Measurements from ENCODE around the gene MSX1.

Gene MSX1

GRCh38 chr4:4847011-4847410, 12.5 kb upstream of the MSX1 start:
- H3K4me1 ChIP-seq (ENCODE audit: insufficient read depth, low read length): peaks cover 10% of the 10 kb centered on the region
- peaks cover 25% of the 10 kb centered on the region for H3K27me3 ChIP-seq (ENCODE audit: insufficient read depth, low read length)
- no peak overlapping the region for H2AFZ ChIP-seq (ENCODE audit: low read depth, low read length)
- H3K9me3 ChIP-seq (ENCODE audit: low read length): no peaks in the 10 kb centered on the region
- H3K4me3 ChIP-seq (ENCODE audit: low read length): no peak overlapping the region
- H3K36me3 ChIP-seq (ENCODE audit: insufficient read depth, low read length): no peaks in the 10 kb centered on the region

GRCh38 chr4:4848540-4848939, 10.9 kb upstream of the MSX1 start:
- Histone ChIP-seq H2AFZ (ENCODE audit: low read depth, low read length) (no peak overlapping the region), H3K27me3 (ENCODE audit: insufficient read depth, low read length) (peaks cover 35% of the 10 kb centered on the region), H3K4me3 (ENCODE audit: low read length) (no peak overlapping the region)

GRCh38 chr4:4849106-4849505, 10.4 kb upstream of the MSX1 start:
- no peak overlapping the region for H3K4me3 ChIP-seq (ENCODE audit: low read length)
- peaks cover 13% of the 10 kb centered on the region for H3K4me1 ChIP-seq (ENCODE audit: insufficient read depth, low read length)
- no peaks in the 10 kb centered on the region for H3K9me3 ChIP-seq (ENCODE audit: low read length)
- peaks cover 39% of the 10 kb centered on the region for H3K27me3 ChIP-seq (ENCODE audit: insufficient read depth, low read length)
- H2AFZ ChIP-seq (ENCODE audit: low read depth, low read length): no peak overlapping the region
- H3K36me3 ChIP-seq (ENCODE audit: insufficient read depth, low read length): no peaks in the 10 kb centered on the region

More at GRCh38 chr4:4848540-4848939, 10.9 kb upstream of the MSX1 start:
- H3K4me1 ChIP-seq (ENCODE audit: insufficient read depth, low read length): peaks cover 18% of the 10 kb centered on the region
- no peaks in the 10 kb centered on the region for H3K9me3 ChIP-seq (ENCODE audit: low read length)
- no peaks in the 10 kb centered on the region for H3K36me3 ChIP-seq (ENCODE audit: insufficient read depth, low read length)

- no peaks in the 10 kb centered on the region for H3K9me3 ChIP-seq (ENCODE audit: low read length)
- H3K36me3 ChIP-seq (ENCODE audit: insufficient read depth, low read length): no peaks in the 10 kb centered on the region
- peaks cover 9% of the 10 kb centered on the region for H3K4me1 ChIP-seq (ENCODE audit: insufficient read depth, low read length)
- no peak overlapping the region for H2AFZ ChIP-seq (ENCODE audit: low read depth, low read length)
- no peak overlapping the region for H3K4me3 ChIP-seq (ENCODE audit: low read length)
- H3K27me3 ChIP-seq (ENCODE audit: insufficient read depth, low read length): peaks cover 44% of the 10 kb centered on the region
Measured at GRCh38 chr4:4849524-4850193, 9.8 kb upstream of the MSX1 start.

GRCh38 chr4:4851081-4851480, 8.4 kb upstream of the MSX1 start:
- no peak overlapping the region for H2AFZ ChIP-seq (ENCODE audit: low read depth, low read length)
- H3K36me3 ChIP-seq (ENCODE audit: insufficient read depth, low read length): no peaks in the 10 kb centered on the region
- H3K9me3 ChIP-seq (ENCODE audit: low read length): no peaks in the 10 kb centered on the region
- no peak overlapping the region for H3K4me3 ChIP-seq (ENCODE audit: low read length)
- peaks cover 59% of the 10 kb centered on the region for H3K27me3 ChIP-seq (ENCODE audit: insufficient read depth, low read length)
- peaks cover 15% of the 10 kb centered on the region for H3K4me1 ChIP-seq (ENCODE audit: insufficient read depth, low read length)

GRCh38 chr4:4851906-4852305, 7.6 kb upstream of the MSX1 start:
- H3K27me3 ChIP-seq (ENCODE audit: insufficient read depth, low read length): peaks cover 65% of the 10 kb centered on the region
- H3K4me1 ChIP-seq (ENCODE audit: insufficient read depth, low read length): peaks cover 22% of the 10 kb centered on the region
- no peak overlapping the region for H2AFZ ChIP-seq (ENCODE audit: low read depth, low read length)
- H3K4me3 ChIP-seq (ENCODE audit: low read length): no peak overlapping the region
- no peaks in the 10 kb centered on the region for H3K36me3 ChIP-seq (ENCODE audit: insufficient read depth, low read length)
- H3K9me3 ChIP-seq (ENCODE audit: low read length): no peaks in the 10 kb centered on the region

GRCh38 chr4:4852591-4853362, 6.7 kb upstream of the MSX1 start:
- Histone ChIP-seq H3K4me3 (ENCODE audit: low read length) (peak overlapping the region; percentile 6), H3K27me3 (ENCODE audit: insufficient read depth, low read length) (peaks cover 74% of the 10 kb centered on the region), H3K9me3 (ENCODE audit: low read length) (no peaks in the 10 kb centered on the region), H3K4me1 (ENCODE audit: insufficient read depth, low read length) (peaks cover 24% of the 10 kb centered on the region), H3K36me3 (ENCODE audit: insufficient read depth, low read length) (no peaks in the 10 kb centered on the region), H2AFZ (ENCODE audit: low read depth, low read length) (no peak overlapping the region)

- Histone ChIP-seq H3K4me1 (ENCODE audit: insufficient read depth, low read length) (peaks cover 24% of the 10 kb centered on the region), H3K36me3 (ENCODE audit: insufficient read depth, low read length) (no peaks in the 10 kb centered on the region), H2AFZ (ENCODE audit: low read depth, low read length) (no peak overlapping the region), H3K4me3 (ENCODE audit: low read length) (peak overlapping the region; percentile 6), H3K9me3 (ENCODE audit: low read length) (no peaks in the 10 kb centered on the region), H3K27me3 (ENCODE audit: insufficient read depth, low read length) (peaks cover 79% of the 10 kb centered on the region)
Measured at GRCh38 chr4:4853371-4853823, 6.1 kb upstream of the MSX1 start.

- peaks cover 84% of the 10 kb centered on the region for H3K27me3 ChIP-seq (ENCODE audit: insufficient read depth, low read length)
- no peak overlapping the region for H3K4me3 ChIP-seq (ENCODE audit: low read length)
- no peaks in the 10 kb centered on the region for H3K9me3 ChIP-seq (ENCODE audit: low read length)
- no peak overlapping the region for H2AFZ ChIP-seq (ENCODE audit: low read depth, low read length)
- H3K4me1 ChIP-seq (ENCODE audit: insufficient read depth, low read length): peaks cover 24% of the 10 kb centered on the region
- no peaks in the 10 kb centered on the region for H3K36me3 ChIP-seq (ENCODE audit: insufficient read depth, low read length)
Measured at GRCh38 chr4:4853921-4854648, 5.4 kb upstream of the MSX1 start.

GRCh38 chr4:4854649-4855295, 4.7 kb upstream of the MSX1 start:
- no peaks in the 10 kb centered on the region for H3K36me3 ChIP-seq (ENCODE audit: insufficient read depth, low read length)
- peaks cover 24% of the 10 kb centered on the region for H3K4me1 ChIP-seq (ENCODE audit: insufficient read depth, low read length)
- no peaks in the 10 kb centered on the region for H3K9me3 ChIP-seq (ENCODE audit: low read length)
- no peak overlapping the region for H2AFZ ChIP-seq (ENCODE audit: low read depth, low read length)
- H3K27me3 ChIP-seq (ENCODE audit: insufficient read depth, low read length): peaks cover 80% of the 10 kb centered on the region
- no peak overlapping the region for H3K4me3 ChIP-seq (ENCODE audit: low read length)

- Histone ChIP-seq H3K9me3 (ENCODE audit: low read length) (no peaks in the 10 kb centered on the region), H2AFZ (ENCODE audit: low read depth, low read length) (no peak overlapping the region), H3K27me3 (ENCODE audit: insufficient read depth, low read length) (peaks cover 86% of the 10 kb centered on the region), H3K4me3 (ENCODE audit: low read length) (no peak overlapping the region), H3K4me1 (ENCODE audit: insufficient read depth, low read length) (peaks cover 27% of the 10 kb centered on the region), H3K36me3 (ENCODE audit: insufficient read depth, low read length) (no peaks in the 10 kb centered on the region)
Measured at GRCh38 chr4:4855301-4856070, 4.0 kb upstream of the MSX1 start.
